ENCODE results near the gene TNFRSF8.

- TF ChIP-seq POLR2AphosphoS5 (IDR thresholded peaks at IDR 0.05; ENCODE audit: low read depth, low read length) (no peak), REST (IDR thresholded peaks at IDR 0.05; ENCODE audit: insufficient read depth in 1 of 2, low read depth in 2 of 2, low read length in 2 of 2) (no peak), TAF1 (IDR thresholded peaks at IDR 0.05; ENCODE audit: borderline replicate concordance, insufficient read depth, low read length) (no peak)
Measured at GRCh38 chr1:12123172-12123571, 60.1 kb downstream of the TNFRSF8 start.
